HCT116 (cell line): ENCODE data around the gene ERICH6. TPM values are rescaled to one million over a fixed set of nuclear protein-coding genes. Genes with fewer than 3 reads are reported as not detected.

Experiments used
- ATAC-seq: fragments of 200-7000 bp; cut with Tn5 transposase; 2 replicates; pipeline ENCODE4 v1.9.1; 2020; ENCODE audit warnings: mild to moderate bottlenecking, moderate library complexity
- BruUV-seq: library from RNA; stranded (reverse); fragments of 400-500 nt; replicated peaks from 2 replicates; lab custom pipeline; 2021; lab: Mats Ljungman, UMichigan
- CTCF ChIA-PET: fragments of 300-600 bp; sonication (Branson Sonifier 250); formaldehyde crosslinking; loops from one replicate; lab custom pipeline; 2021; ENCODE audit warnings: antibody characterized with exemption; lab: Charles Lee
- POLR2A ChIA-PET: fragments of 300-600, 350-600 bp; sonication (Branson Sonifier 250); formaldehyde crosslinking; loops from one replicate; lab custom pipeline; 2021; ENCODE audit warnings: antibody characterized with exemption; lab: Charles Lee
- RAD21 ChIA-PET, 2 experiments: fragments of 300-600 bp; sonication (Branson Sonifier 250); formaldehyde crosslinking; loops; one replicate each; lab custom pipeline; 2023; ENCODE audit warnings: low total read pairs in 2 of 2; ENCODE audit not compliant: uncharacterized antibody in 2 of 2, unreplicated experiment in 2 of 2, low non-redundant PET in 1 of 2; lab: Charles Lee
- DNase-seq: peaks from one replicate; pipeline ENCODE4 v3.0.0-alpha.2; 2010; ENCODE audit warnings: low read depth, low spot score
- H2AFZ ChIP-seq: fragments of 200-600 bp; shearing (Covaris generic), sonication (generic); 2 replicates; pipeline ENCODE4 v1.6.1; 2017; ENCODE audit warnings: low read depth, mixed run types, mixed read lengths, antibody characterized with exemption, low read length; ENCODE audit not compliant: poor library complexity, severe bottlenecking
- H3K27ac ChIP-seq: 2 replicates; pipeline ENCODE4 v1.5.1; 2012; ENCODE audit warnings: low read depth, low read length
- H3K27me3 ChIP-seq: fragments of 200-600 bp; sonication (generic); 2 replicates; pipeline ENCODE4 v1.6.1; 2016; ENCODE audit warnings: mixed run types, low read length, mixed read lengths; ENCODE audit not compliant: insufficient read depth
- H3K36me3 ChIP-seq, 2 experiments: fragments of 200-500 bp in 1 of 2; fragments of 200-600 bp in 1 of 2; sonication (Bioruptor generic) in 1 of 2; sonication (generic) in 1 of 2; 2 replicates each; pipeline versions ENCODE4 v1.5.1 to v1.6.1; 2014 to 2016; ENCODE audit warnings: low read length in 2 of 2, inconsistent platforms in 1 of 2, mixed read lengths in 1 of 2, mixed run types in 1 of 2; ENCODE audit not compliant: insufficient read depth in 2 of 2, control insufficient read depth in 1 of 2
- H3K4me1 ChIP-seq, 2 experiments: fragments of 200-600 bp in 1 of 2; sonication (generic) in 1 of 2; 2 replicates each; pipeline versions ENCODE4 v1.5.1 to v1.6.1; 2012 to 2017; ENCODE audit warnings: low read length in 2 of 2, inconsistent platforms in 1 of 2, mild to moderate bottlenecking in 1 of 2, mixed read lengths in 1 of 2, mixed run types in 1 of 2, moderate library complexity in 1 of 2; ENCODE audit not compliant: insufficient read depth in 2 of 2, control insufficient read depth in 1 of 2
- H3K4me2 ChIP-seq: fragments of 200-600 bp; sonication (generic); 2 replicates; pipeline ENCODE4 v1.6.1; 2017; ENCODE audit warnings: mixed run types, low read length, mixed read lengths
- H3K4me3 ChIP-seq, 2 experiments: fragments of 200-600 bp in 1 of 2; sonication (generic) in 1 of 2; replicated peaks in 1 of 2; 2 replicates each; pipeline ENCODE4 v1.5.1; 2011 to 2016; ENCODE audit warnings: low read length in 2 of 2, control low read depth in 1 of 2, low read depth in 1 of 2, mild to moderate bottlenecking in 1 of 2, mixed read lengths in 1 of 2, mixed run types in 1 of 2
- H3K79me2 ChIP-seq: fragments of 200-600 bp; sonication (generic); 2 replicates; pipeline ENCODE4 v1.6.1; 2017; ENCODE audit warnings: mild to moderate bottlenecking, mixed run types, low read length, moderate library complexity, mixed read lengths; ENCODE audit not compliant: insufficient read depth
- H3K9ac ChIP-seq: fragments of 200-600 bp; sonication (generic); 2 replicates; pipeline ENCODE4 v1.6.1; 2016; ENCODE audit warnings: low read length, mixed read lengths
- H3K9me2 ChIP-seq: fragments of 200-600 bp; sonication (generic), shearing (Covaris generic); 2 replicates; pipeline ENCODE4 v1.6.1; 2017; ENCODE audit warnings: mixed run types, mild to moderate bottlenecking, moderate library complexity; ENCODE audit not compliant: insufficient read depth
- H3K9me3 ChIP-seq, 2 experiments: fragments of 200-500 bp in 1 of 2; fragments of 200-600 bp in 1 of 2; sonication (Bioruptor generic) in 1 of 2; sonication (generic) in 1 of 2; 2 replicates each; pipeline ENCODE4 v1.6.1; 2014 to 2017; ENCODE audit warnings: low read length in 2 of 2, mixed read lengths in 2 of 2, inconsistent platforms in 1 of 2, low read depth in 1 of 2, mild to moderate bottlenecking in 1 of 2, mixed run types in 1 of 2, moderate library complexity in 1 of 2; ENCODE audit not compliant: control insufficient read depth in 1 of 2, insufficient read depth in 1 of 2
- H4K20me1 ChIP-seq: fragments of 200-600 bp; sonication (generic), shearing (Covaris generic); 2 replicates; pipeline ENCODE4 v1.6.1; 2017; ENCODE audit warnings: mixed run types, mild to moderate bottlenecking, moderate library complexity; ENCODE audit not compliant: insufficient read depth
- CEBPB ChIP-seq: IDR thresholded peaks from 2 replicates; pipeline ENCODE4 v1.6.1; 2012; ENCODE audit warnings: low read depth
- ELF1 ChIP-seq: IDR thresholded peaks from 2 replicates; pipeline ENCODE4 v1.6.1; 2012; ENCODE audit warnings: low read depth, borderline replicate concordance
- EZH2 ChIP-seq: fragments of 200-600 bp; sonication (generic); IDR thresholded peaks from 2 replicates; pipeline ENCODE4 v1.6.1; 2017; ENCODE audit warnings: antibody characterized with exemption, mixed run types
- EZH2phosphoT487 ChIP-seq: fragments of 200-600 bp; IDR thresholded peaks from 2 replicates; pipeline ENCODE4 v1.6.1; 2018; ENCODE audit warnings: antibody characterized with exemption, borderline replicate concordance
- FOSL1 ChIP-seq: IDR thresholded peaks from 2 replicates; pipeline ENCODE4 v1.6.1; 2012; ENCODE audit warnings: low read depth
- JUND ChIP-seq: IDR thresholded peaks from 2 replicates; pipeline ENCODE4 v1.6.1; 2012
- POLR2A ChIP-seq: IDR thresholded peaks from 2 replicates; pipeline ENCODE4 v1.7.0; 2011; ENCODE audit warnings: borderline replicate concordance; ENCODE audit not compliant: insufficient read depth, insufficient read length; ENCODE audit errors: extremely low read depth
- POLR2AphosphoS5 ChIP-seq: IDR thresholded peaks from 2 replicates; pipeline ENCODE4 v1.6.1; 2011; ENCODE audit warnings: mild to moderate bottlenecking, low read depth, low read length, moderate library complexity
- RAD21 ChIP-seq: IDR thresholded peaks from 2 replicates; pipeline ENCODE4 v1.6.1; 2012; ENCODE audit warnings: low read depth, mild to moderate bottlenecking
- SIN3A ChIP-seq: IDR thresholded peaks from 2 replicates; pipeline ENCODE4 v1.6.1; 2012; ENCODE audit warnings: low read depth
- SP1 ChIP-seq: IDR thresholded peaks from 2 replicates; pipeline ENCODE4 v1.6.1; 2012; ENCODE audit warnings: low read depth
- SRF ChIP-seq: IDR thresholded peaks from 2 replicates; pipeline ENCODE4 v1.6.1; 2012; ENCODE audit warnings: low read depth
- TCF7L2 ChIP-seq: IDR thresholded peaks from 2 replicates; pipeline ENCODE4 v1.7.0; 2011; ENCODE audit warnings: borderline replicate concordance, inconsistent platforms; ENCODE audit not compliant: insufficient read depth, insufficient read length; ENCODE audit errors: extremely low read depth
- YY1 ChIP-seq: IDR thresholded peaks from 2 replicates; pipeline ENCODE4 v1.6.1; 2011; ENCODE audit warnings: low read length, low read depth, moderate library complexity, mild to moderate bottlenecking; ENCODE audit not compliant: insufficient replicate concordance; ENCODE audit errors: extremely low read depth
- ZFX ChIP-seq: fragments of 450-650 bp; IDR thresholded peaks from 2 replicates; pipeline ENCODE4 v1.6.1; 2017
- intact Hi-C: fragments of 100-400 bp; cut with micrococcal nuclease; formaldehyde crosslinking; loops from 2 replicates; pipeline ENCODE4 v1.10.0; 2022
- total RNA-seq: library from RNA; stranded (reverse); gene quantifications from one replicate; pipeline ENCODE4 v1.2.1, GENCODE V29; 2021; ENCODE audit not compliant: unreplicated experiment
- TF ChIP-seq, protein P1 (sequence below): IDR thresholded peaks from 2 replicates; pipeline ENCODE4 v1.6.1; 2012
- TF ChIP-seq, protein P2 (sequence below): IDR thresholded peaks from 2 replicates; pipeline ENCODE4 v1.6.1; 2012
- TF ChIP-seq, protein P3 (sequence below), 3 experiments: fragments of 200-600 bp in 1 of 3; sonication (generic) in 1 of 3; IDR thresholded peaks in 2 of 3; conservative IDR thresholded peaks in 1 of 3; 2 replicates each; pipeline ENCODE4 v1.5.1; 2012 to 2017; ENCODE audit warnings: low read depth in 2 of 3, low read length in 2 of 3, antibody characterized with exemption in 1 of 3, borderline replicate concordance in 1 of 3, control low read depth in 1 of 3, mild to moderate bottlenecking in 1 of 3, mixed read lengths in 1 of 3, mixed run types in 1 of 3, moderate library complexity in 1 of 3; ENCODE audit not compliant: insufficient read depth in 1 of 3
- TF ChIP-seq, protein P4 (sequence below): IDR thresholded peaks from 2 replicates; pipeline ENCODE4 v1.6.1; 2012; ENCODE audit warnings: low read depth

The ERICH6 gene
- total RNA-seq, 1 experiment from 2014 or later, result not detected

DNA sequence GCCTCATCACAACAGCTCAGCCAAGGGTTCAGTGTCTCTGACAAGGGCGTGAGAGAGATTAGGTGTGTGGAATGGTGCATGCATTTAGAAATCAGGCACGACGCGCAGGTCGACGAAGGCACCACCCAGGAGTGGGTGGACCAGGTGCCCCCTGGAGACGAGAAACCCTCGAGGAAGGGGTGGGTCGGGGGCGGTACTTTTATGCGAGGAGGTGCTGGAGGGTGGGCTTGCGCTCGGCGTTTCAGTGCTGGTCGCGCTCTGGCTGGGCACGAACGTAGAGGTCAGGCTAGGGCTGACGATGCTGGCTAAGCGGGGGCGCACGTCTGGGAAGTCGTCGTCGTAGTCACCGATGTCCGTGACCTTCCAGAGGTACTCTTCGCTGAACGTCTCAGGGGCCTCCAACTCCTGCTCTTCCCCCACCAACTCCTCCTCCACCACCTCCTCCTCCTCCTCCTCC, 393 bp downstream of the ERICH6 start:
- DNase-seq, result no peak
- Histone ChIP-seq H3K9me2 (no peaks in the 10 kb centered on the region), H3K36me3 (no peaks in the 10 kb centered on the region), H2AFZ (no peak overlapping the region), H3K9me3 (no peaks in the 10 kb centered on the region), H3K4me1 (peaks cover 2 to 19% of the 10 kb centered on the region in 2 experiments; a peak in 3 of 4 replicates), H3K27me3 (no peaks in the 10 kb centered on the region), H3K9ac (peak overlapping the region; percentile 78), H3K4me2 (peak overlapping the region; percentile 96), H3K27ac (peak overlapping the region; percentile 43; the same call in 1 of the 2 replicates), H4K20me1 (no peaks in the 10 kb centered on the region), H3K4me3 (peak overlapping the region; percentile 57 to 75), H3K79me2 (no peaks in the 10 kb centered on the region)
- POLR2A ChIA-PET, result interaction anchor here (0.7 to 1.3 kb wide), 4 partner anchors 59 to 439 kb away, joined by 3 to 9 read pairs (median 6); partner anchors contain the start of genes SELENOT and SIAH2
- BruUV-seq, result TSS peak; percentile 79
- intact Hi-C loops, result no loop called here
- ATAC-seq, result no peak
- CTCF ChIA-PET, result interaction anchor here (0.8 kb wide), 1 partner anchor 18 kb away, joined by 3 read pairs; no protein-coding TSS in a partner anchor
- RAD21 ChIA-PET, result no interaction called here
- no peak for TF ChIP-seq CEBPB
- TF ChIP-seq FOSL1, result no peak
- TF ChIP-seq, protein P1, sequence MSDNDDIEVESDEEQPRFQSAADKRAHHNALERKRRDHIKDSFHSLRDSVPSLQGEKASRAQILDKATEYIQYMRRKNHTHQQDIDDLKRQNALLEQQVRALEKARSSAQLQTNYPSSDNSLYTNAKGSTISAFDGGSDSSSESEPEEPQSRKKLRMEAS, result no peak
- no peak for TF ChIP-seq EZH2
- TF ChIP-seq, protein P2, sequence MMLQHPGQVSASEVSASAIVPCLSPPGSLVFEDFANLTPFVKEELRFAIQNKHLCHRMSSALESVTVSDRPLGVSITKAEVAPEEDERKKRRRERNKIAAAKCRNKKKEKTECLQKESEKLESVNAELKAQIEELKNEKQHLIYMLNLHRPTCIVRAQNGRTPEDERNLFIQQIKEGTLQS, result no peak
- TF ChIP-seq POLR2A, result no peak
- TF ChIP-seq, protein P3, sequence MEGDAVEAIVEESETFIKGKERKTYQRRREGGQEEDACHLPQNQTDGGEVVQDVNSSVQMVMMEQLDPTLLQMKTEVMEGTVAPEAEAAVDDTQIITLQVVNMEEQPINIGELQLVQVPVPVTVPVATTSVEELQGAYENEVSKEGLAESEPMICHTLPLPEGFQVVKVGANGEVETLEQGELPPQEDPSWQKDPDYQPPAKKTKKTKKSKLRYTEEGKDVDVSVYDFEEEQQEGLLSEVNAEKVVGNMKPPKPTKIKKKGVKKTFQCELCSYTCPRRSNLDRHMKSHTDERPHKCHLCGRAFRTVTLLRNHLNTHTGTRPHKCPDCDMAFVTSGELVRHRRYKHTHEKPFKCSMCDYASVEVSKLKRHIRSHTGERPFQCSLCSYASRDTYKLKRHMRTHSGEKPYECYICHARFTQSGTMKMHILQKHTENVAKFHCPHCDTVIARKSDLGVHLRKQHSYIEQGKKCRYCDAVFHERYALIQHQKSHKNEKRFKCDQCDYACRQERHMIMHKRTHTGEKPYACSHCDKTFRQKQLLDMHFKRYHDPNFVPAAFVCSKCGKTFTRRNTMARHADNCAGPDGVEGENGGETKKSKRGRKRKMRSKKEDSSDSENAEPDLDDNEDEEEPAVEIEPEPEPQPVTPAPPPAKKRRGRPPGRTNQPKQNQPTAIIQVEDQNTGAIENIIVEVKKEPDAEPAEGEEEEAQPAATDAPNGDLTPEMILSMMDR (IDR thresholded peaks at IDR 0.05 in 2 of 3, conservative IDR thresholded peaks at IDR 0.05 in 1 of 3; ENCODE audit: borderline replicate concordance in 1 of 3, insufficient read depth in 1 of 3, low read depth in 2 of 3, low read length in 2 of 3), result no peak
- TF ChIP-seq SP1, result no peak
- no peak for TF ChIP-seq ELF1
- no peak for TF ChIP-seq SRF
- no peak for TF ChIP-seq YY1
- no peak for TF ChIP-seq ZFX
- TF ChIP-seq TCF7L2, result no peak
- no peak for TF ChIP-seq EZH2phosphoT487
- TF ChIP-seq RAD21, result no peak
- no peak for TF ChIP-seq SIN3A
- no peak for TF ChIP-seq JUND
- TF ChIP-seq, protein P4, sequence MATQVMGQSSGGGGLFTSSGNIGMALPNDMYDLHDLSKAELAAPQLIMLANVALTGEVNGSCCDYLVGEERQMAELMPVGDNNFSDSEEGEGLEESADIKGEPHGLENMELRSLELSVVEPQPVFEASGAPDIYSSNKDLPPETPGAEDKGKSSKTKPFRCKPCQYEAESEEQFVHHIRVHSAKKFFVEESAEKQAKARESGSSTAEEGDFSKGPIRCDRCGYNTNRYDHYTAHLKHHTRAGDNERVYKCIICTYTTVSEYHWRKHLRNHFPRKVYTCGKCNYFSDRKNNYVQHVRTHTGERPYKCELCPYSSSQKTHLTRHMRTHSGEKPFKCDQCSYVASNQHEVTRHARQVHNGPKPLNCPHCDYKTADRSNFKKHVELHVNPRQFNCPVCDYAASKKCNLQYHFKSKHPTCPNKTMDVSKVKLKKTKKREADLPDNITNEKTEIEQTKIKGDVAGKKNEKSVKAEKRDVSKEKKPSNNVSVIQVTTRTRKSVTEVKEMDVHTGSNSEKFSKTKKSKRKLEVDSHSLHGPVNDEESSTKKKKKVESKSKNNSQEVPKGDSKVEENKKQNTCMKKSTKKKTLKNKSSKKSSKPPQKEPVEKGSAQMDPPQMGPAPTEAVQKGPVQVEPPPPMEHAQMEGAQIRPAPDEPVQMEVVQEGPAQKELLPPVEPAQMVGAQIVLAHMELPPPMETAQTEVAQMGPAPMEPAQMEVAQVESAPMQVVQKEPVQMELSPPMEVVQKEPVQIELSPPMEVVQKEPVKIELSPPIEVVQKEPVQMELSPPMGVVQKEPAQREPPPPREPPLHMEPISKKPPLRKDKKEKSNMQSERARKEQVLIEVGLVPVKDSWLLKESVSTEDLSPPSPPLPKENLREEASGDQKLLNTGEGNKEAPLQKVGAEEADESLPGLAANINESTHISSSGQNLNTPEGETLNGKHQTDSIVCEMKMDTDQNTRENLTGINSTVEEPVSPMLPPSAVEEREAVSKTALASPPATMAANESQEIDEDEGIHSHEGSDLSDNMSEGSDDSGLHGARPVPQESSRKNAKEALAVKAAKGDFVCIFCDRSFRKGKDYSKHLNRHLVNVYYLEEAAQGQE, result no peak
- TF ChIP-seq POLR2AphosphoS5, result no peak
